Fibroblast of villous mesenchyme (primary cell): ENCODE data around the gene TERB1. TPM values are rescaled to one million over a fixed set of nuclear protein-coding genes. Genes with fewer than 3 reads are reported as not detected.
"Not testable (repeated sequence)": the region's sequence is repeated elsewhere in the genome, so short reads cannot be mapped to it uniquely, and the experiment has no call there.

Source experiments
- DNase-seq: peaks from one replicate; pipeline ENCODE4 v3.0.0-alpha.2; 2010; ENCODE audit warnings: low read depth
- H3K4me3 ChIP-seq: 2 replicates; pipeline ENCODE4 v1.5.1; 2011; ENCODE audit warnings: low read depth, mild to moderate bottlenecking, low read length
- total RNA-seq: library from RNA; depleted of rRNA; stranded (reverse); fragments of >200 nt; gene quantifications from 2 replicates; pipeline ENCODE4 v1.2.3, GENCODE V29; 2012
- TF ChIP-seq, protein P1 (sequence below): IDR thresholded peaks from 2 replicates; pipeline ENCODE4 v1.5.1; 2012; ENCODE audit warnings: low read depth, mild to moderate bottlenecking, low read length; ENCODE audit not compliant: insufficient read depth

TERB1 gene
- total RNA-seq, 1 donor = not detected

DNA sequence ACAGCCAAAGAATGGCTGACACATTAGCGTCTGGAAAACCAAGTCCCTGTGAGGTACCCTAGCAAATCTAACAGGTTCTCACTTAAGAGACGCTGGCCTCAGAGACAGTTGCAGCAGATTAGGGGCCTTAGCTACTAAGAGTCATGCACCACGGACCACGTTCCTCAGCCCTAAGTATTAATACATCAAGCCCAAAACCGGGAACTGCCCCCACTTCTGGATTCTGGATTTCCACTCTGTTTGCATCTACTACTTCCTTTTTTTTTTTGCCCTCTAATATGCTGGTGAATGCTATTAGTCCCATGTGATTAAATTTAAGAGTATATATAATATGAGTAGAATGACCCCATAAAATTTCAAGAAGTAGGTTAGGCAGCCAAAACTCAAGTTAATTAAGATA lies 775 bp upstream of the TERB1 start:
- DNase-seq = no peak
- TF ChIP-seq, protein P1, sequence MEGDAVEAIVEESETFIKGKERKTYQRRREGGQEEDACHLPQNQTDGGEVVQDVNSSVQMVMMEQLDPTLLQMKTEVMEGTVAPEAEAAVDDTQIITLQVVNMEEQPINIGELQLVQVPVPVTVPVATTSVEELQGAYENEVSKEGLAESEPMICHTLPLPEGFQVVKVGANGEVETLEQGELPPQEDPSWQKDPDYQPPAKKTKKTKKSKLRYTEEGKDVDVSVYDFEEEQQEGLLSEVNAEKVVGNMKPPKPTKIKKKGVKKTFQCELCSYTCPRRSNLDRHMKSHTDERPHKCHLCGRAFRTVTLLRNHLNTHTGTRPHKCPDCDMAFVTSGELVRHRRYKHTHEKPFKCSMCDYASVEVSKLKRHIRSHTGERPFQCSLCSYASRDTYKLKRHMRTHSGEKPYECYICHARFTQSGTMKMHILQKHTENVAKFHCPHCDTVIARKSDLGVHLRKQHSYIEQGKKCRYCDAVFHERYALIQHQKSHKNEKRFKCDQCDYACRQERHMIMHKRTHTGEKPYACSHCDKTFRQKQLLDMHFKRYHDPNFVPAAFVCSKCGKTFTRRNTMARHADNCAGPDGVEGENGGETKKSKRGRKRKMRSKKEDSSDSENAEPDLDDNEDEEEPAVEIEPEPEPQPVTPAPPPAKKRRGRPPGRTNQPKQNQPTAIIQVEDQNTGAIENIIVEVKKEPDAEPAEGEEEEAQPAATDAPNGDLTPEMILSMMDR = no peak
- H3K4me3 ChIP-seq = no peak overlapping the region

DNA sequence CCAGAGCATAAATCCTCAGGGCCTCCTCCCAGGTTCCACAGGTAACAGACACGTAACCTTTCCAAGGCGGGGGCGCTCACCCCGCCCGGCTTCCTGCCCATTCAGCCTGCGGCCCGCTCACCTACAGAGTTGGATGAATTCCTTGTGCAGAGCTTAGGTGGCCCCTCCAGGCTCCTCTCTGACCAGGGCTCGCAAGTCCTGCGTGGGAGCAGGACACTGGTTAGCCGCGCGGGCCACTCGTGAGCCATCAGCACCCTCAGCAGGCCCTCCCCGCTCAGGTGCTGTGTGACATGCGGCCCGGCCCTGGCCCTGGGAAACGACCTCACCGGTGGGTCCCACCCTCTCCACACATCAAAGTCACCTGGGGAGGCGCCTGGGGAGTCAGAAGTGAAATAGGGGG lies 528 bp downstream of the TERB1 start:
- DNase-seq = no peak
- TF ChIP-seq, protein P1 = no peak
- H3K4me3 ChIP-seq = no peak overlapping the region

DNA sequence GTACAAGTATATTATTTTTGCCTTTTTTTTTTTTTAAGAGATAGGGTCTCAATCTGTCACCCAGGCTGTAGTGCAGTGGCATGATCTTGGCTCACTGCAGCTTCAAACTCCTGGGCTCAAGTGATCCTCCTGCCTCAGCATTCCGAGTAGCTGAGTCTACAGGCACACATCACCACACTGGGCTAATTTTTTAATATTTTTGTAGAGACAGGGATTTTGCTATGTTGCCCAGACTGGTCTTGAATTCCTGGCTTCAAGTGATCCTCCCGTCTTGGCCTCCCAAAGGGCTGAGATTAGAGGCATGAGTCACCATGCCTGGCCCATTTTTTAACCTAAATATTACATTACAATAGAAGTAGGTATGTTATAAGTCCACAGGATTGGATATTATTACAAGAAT lies 3.2 kb downstream of the TERB1 start:
- DNase-seq = no peak
- no peak overlapping the region for H3K4me3 ChIP-seq
- TF ChIP-seq, protein P1 = no peak

DNA sequence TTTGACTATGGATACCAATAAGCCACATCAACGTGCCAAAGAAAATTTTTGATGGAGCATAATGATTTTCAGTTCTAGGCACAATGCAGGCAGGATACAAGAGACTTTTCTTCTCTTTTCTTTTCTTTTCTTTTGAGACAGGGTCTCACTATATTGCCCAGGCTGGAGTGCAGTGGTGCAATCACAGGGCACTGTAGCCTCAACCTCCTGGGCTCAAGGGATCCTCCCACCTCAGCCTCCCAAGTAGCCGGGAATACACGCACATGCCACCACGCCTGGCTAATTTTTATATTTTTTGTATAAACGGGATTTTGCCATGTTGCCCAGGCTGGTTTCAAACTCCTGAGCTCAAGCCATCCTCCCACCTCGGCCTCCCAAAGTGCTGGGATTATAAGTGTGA lies 7.4 kb downstream of the TERB1 start:
- not testable (repeated sequence) for DNase-seq, H3K4me3 ChIP-seq

DNA sequence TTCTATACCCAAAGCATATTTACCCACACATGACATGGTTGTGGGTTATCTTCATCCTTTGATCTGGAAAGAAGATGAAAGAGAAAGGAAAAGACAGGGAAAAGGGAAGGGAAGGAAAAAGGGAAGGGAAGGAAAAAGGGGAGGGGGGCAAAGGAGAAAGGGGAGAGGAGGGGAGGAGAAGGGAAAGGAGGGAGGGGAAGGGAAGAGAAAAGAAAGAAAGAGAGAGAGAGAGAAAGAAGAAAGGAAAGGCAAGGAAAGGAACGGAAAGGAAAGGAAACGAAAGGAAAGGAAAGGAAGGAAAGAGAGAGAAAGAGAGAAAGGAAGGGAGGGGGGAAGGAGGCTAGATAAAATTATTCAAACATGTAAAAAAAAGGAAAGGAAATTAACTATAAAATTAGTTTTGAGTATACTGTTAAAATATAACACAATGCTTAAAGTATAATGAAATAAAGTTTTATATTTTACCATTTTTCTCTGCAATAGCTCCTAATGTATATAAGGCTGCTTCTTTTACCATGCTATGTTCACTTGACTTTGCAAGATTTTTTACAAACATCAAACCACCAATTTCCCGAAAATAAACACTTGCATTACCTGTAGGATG lies 11.2 kb downstream of the TERB1 start:
- H3K4me3 ChIP-seq = no peak overlapping the region
- TF ChIP-seq, protein P1 = no peak
- no peak for DNase-seq

DNA sequence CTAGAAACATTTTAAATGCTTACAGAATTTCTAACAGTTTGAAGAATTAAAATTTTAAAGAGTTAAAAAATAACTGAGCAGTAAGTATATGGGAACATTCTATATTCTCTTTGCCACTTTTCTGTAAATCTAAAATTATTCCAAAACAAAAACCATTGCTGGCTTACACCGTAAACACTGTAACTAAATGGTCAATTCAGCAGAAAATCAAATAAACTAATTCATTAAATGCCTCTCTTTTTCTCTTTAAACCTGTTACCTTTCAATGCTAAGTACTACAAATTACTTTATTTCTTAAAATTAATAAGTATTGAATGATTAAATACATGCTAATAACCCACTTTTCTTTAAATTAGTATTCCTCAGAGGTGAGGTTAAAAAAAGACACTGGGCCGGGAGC lies 14.0 kb downstream of the TERB1 start:
- no peak for DNase-seq
- H3K4me3 ChIP-seq = no peak overlapping the region
- TF ChIP-seq, protein P1 = no peak

DNA sequence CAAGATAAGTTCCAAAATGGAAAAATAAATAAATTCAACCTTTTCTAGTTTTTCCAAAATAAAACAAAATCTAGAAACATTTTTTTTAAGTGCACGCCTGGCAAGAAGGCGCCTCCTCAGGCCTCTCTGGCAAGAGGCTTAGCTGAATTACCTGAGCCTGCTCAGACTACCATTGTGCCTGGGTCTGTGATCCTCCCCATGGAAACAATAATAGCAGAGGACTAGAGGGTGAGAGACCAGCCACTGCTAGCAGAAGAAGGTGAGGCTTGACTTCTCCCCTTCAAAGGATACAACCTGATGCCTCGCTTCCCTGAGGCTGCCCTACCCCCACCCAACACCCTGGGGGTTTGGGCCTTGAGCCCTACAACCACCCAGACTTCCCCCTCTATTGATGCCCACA lies 14.8 kb downstream of the TERB1 start:
- no peak overlapping the region for H3K4me3 ChIP-seq
- DNase-seq = no peak
- TF ChIP-seq, protein P1 = no peak
